Prostate gland (tissue), 2 donors: ENCODE measurements around the gene KRT80.

ENCODE experiments used
- POLR2A ChIP-seq: fragments of 450-650 bp; IDR thresholded peaks from one replicate; pipeline ENCODE4 v1.6.1; 2016; ENCODE audit warnings: antibody characterized with exemption, mild to moderate bottlenecking
- POLR2AphosphoS5 ChIP-seq: sonication (generic); formaldehyde crosslinking; IDR thresholded peaks from one replicate; pipeline ENCODE4 v1.6.1; 2017; ENCODE audit warnings: antibody characterized with exemption
- TF ChIP-seq, protein P1 (sequence below), 4 experiments: fragments of 200-600 bp in 2 of 4; fragments of 450-650 bp in 2 of 4; sonication (generic) in 2 of 4; IDR thresholded peaks; 1 replicate in 3 of 4; 2 replicates in 1 of 4; pipeline ENCODE4 v1.5.1; 2016 to 2019; ENCODE audit warnings: antibody characterized with exemption in 4 of 4, mild to moderate bottlenecking in 2 of 4, moderate library complexity in 2 of 4

DNA sequence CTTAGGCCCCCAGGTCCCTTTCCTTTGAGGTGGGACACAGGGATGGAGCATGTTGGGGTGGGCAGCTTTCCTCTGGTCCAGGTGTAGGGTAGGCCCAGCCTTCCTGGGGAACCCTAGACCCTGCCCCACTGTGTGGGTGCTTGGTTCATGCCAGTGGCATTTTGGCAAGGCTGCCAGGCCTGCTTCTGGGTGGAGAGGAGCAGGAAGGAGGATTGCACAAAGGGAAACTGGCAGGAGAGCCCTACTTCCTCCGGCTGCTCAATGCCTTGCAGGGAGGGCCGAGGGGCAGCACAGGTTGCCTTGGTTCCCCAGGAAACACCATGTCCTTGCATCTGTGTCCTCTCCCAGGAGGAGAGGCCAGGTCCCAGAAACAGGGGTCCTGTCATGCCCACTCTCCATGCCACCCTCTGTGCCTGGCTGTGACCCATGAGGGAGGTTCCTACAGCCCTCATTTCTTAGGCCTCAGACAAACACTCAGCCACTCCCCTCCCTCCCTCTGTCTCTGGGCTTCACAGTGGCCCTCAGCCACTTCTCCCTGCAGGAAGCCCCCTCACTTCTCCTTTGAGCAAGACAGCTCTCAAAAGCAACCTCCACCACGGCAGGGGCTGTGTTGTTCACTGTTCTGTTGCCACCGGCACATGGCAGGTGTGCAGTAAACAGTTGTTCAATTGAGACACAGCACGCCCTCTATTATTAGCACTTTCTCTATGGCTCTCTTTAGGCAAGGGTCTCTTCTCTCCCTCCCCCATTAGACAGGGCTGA lies 6.8 kb upstream of the KRT80 start:
- TF ChIP-seq, protein P1, sequence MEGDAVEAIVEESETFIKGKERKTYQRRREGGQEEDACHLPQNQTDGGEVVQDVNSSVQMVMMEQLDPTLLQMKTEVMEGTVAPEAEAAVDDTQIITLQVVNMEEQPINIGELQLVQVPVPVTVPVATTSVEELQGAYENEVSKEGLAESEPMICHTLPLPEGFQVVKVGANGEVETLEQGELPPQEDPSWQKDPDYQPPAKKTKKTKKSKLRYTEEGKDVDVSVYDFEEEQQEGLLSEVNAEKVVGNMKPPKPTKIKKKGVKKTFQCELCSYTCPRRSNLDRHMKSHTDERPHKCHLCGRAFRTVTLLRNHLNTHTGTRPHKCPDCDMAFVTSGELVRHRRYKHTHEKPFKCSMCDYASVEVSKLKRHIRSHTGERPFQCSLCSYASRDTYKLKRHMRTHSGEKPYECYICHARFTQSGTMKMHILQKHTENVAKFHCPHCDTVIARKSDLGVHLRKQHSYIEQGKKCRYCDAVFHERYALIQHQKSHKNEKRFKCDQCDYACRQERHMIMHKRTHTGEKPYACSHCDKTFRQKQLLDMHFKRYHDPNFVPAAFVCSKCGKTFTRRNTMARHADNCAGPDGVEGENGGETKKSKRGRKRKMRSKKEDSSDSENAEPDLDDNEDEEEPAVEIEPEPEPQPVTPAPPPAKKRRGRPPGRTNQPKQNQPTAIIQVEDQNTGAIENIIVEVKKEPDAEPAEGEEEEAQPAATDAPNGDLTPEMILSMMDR (IDR thresholded peaks at IDR 0.05), result no peak
- TF ChIP-seq POLR2AphosphoS5, result no peak
- TF ChIP-seq POLR2A, result no peak
